MM.1S (cell line): ENCODE measurements around the gene ASPSCR1.

ENCODE experiments used
- CTCF ChIP-seq: fragments of 300-600 bp; sonication (generic); IDR thresholded peaks from 2 replicates; pipeline ENCODE4 v1.5.1; 2016; ENCODE audit warnings: antibody characterized with exemption, low read length, mixed read lengths
- EZH2 ChIP-seq: fragments of 300-600 bp; sonication (generic); optimal IDR thresholded peaks from 2 replicates; pipeline ENCODE3; 2017; ENCODE audit warnings: low read depth, mild to moderate bottlenecking, antibody characterized with exemption, low read length, mixed read lengths
- EZH2phosphoT487 ChIP-seq: fragments of 300-600 bp; sonication (generic); IDR thresholded peaks from 2 replicates; pipeline ENCODE4 v1.6.1; 2018; ENCODE audit warnings: antibody characterized with exemption, low read length

GRCh38 chr17:82049521-82049971, 72.1 kb downstream of the ASPSCR1 start:
- TF ChIP-seq CTCF (no peak), EZH2phosphoT487 (no peak), EZH2 (no peak)
